A673 (cell line): ENCODE measurements around the gene NFIB. TPM values are rescaled to one million over a fixed set of nuclear protein-coding genes. Genes with fewer than 3 reads are reported as not detected.

Experiments used
- BruUV-seq: library from RNA; stranded (reverse); fragments of 400-500 nt; replicated peaks from 2 replicates; lab custom pipeline; 2021; lab: Mats Ljungman, UMichigan
- CTCF ChIA-PET: fragments of 300-600 bp; sonication (Branson Sonifier 250); formaldehyde crosslinking; loops from one replicate; lab custom pipeline; 2022; ENCODE audit warnings: antibody characterized with exemption; lab: Charles Lee
- POLR2A ChIA-PET: fragments of 300-600 bp; sonication (Branson Sonifier 250); formaldehyde crosslinking; loops from one replicate; lab custom pipeline; 2022; ENCODE audit warnings: antibody characterized with exemption; ENCODE audit not compliant: low non-redundant PET; lab: Charles Lee
- DNase-seq: peaks from one replicate; pipeline ENCODE4 v3.0.0-alpha.2; 2015; ENCODE audit warnings: low spot score
- H3K27ac ChIP-seq: fragments of 200-600 bp; sonication (generic); 2 replicates; pipeline ENCODE4 v1.5.1; 2016; ENCODE audit warnings: mixed run types, low read depth, mild to moderate bottlenecking, mixed read lengths, antibody characterized with exemption, low read length; ENCODE audit not compliant: poor library complexity, severe bottlenecking
- H3K27me3 ChIP-seq: fragments of 200-600 bp; sonication (generic); replicated peaks from 2 replicates; pipeline ENCODE4 v1.6.1; 2017; ENCODE audit warnings: mixed run types, low read depth, mild to moderate bottlenecking, mixed read lengths, antibody characterized with exemption, low read length; ENCODE audit not compliant: insufficient read depth, poor library complexity
- H3K36me3 ChIP-seq: fragments of 200-600 bp; sonication (generic); 2 replicates; pipeline ENCODE4 v1.6.1; 2016; ENCODE audit warnings: mixed run types, mild to moderate bottlenecking, mixed read lengths, antibody characterized with exemption, low read length; ENCODE audit not compliant: insufficient read depth, poor library complexity, severe bottlenecking
- H3K4me1 ChIP-seq: fragments of 200-600 bp; sonication (generic); 2 replicates; pipeline ENCODE4 v1.6.1; 2017; ENCODE audit warnings: mixed run types, mild to moderate bottlenecking, mixed read lengths, antibody characterized with exemption, low read length; ENCODE audit not compliant: insufficient read depth, poor library complexity, severe bottlenecking
- H3K4me3 ChIP-seq: fragments of 200-600 bp; sonication (generic); 2 replicates; pipeline ENCODE4 v1.5.1; 2016; ENCODE audit warnings: low read depth, mixed run types, mild to moderate bottlenecking, mixed read lengths, low read length; ENCODE audit not compliant: poor library complexity, severe bottlenecking
- H3K9me3 ChIP-seq: fragments of 200-600 bp; sonication (generic); 2 replicates; pipeline ENCODE4 v1.6.1; 2016; ENCODE audit warnings: mixed run types, low read depth, mild to moderate bottlenecking, mixed read lengths, antibody characterized with exemption, low read length; ENCODE audit not compliant: poor library complexity, severe bottlenecking
- EZH2 ChIP-seq: fragments of 200-600 bp; sonication (generic); IDR thresholded peaks from 2 replicates; pipeline ENCODE4 v1.6.1; 2017; ENCODE audit warnings: borderline replicate concordance, low read depth, mild to moderate bottlenecking, mixed read lengths, antibody characterized with exemption, low read length; ENCODE audit not compliant: poor library complexity, severe bottlenecking
- intact Hi-C: fragments of 100-400 bp; cut with micrococcal nuclease; formaldehyde crosslinking; loops from one replicate; pipeline ENCODE4 v1.10.0; 2022; ENCODE audit not compliant: unreplicated experiment
- total RNA-seq: library from RNA; stranded (reverse); gene quantifications from 2 replicates; pipeline ENCODE4 v1.2.3, GENCODE V29; 2021
- TF ChIP-seq, protein P1 (sequence below): fragments of 300-800, 200-600 bp; sonication (generic); conservative IDR thresholded peaks from 2 replicates; pipeline ENCODE4 v1.5.1; 2017; ENCODE audit warnings: low read depth, mild to moderate bottlenecking, antibody characterized with exemption, low read length, moderate library complexity, mixed read lengths

Gene NFIB
- total RNA-seq, 1 experiment from 2014 or later = 41.2 TPM

DNA sequence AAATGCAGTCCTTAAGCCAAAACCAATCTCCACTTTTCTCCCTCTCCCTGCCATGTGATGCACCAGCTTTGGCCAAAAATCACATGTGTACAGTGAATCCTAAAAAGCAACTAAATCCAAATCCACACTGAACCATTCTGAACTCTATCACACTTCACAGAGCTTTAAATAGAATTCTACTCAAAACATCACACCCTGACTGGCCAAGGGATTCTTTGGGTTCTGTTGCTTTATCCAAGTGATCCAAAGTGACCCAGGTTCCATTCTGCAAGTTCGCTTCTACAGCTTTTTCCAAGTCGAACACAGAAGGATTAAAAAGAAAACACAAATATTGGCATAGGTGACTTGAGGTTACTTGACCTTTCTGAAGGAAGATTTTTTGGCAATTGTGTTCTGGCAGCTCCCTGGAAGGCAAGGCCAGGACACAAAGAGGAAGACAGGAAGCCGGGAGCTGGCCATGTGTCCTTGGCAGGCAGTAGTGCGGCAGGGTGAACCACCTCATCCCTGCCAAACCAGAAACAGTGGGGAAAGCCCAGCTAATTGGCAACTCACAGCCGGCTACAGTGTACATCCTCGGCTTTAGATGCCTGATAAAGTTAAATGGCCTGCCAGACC lies 115.0 kb downstream of the NFIB start:
- TF ChIP-seq, protein P1, sequence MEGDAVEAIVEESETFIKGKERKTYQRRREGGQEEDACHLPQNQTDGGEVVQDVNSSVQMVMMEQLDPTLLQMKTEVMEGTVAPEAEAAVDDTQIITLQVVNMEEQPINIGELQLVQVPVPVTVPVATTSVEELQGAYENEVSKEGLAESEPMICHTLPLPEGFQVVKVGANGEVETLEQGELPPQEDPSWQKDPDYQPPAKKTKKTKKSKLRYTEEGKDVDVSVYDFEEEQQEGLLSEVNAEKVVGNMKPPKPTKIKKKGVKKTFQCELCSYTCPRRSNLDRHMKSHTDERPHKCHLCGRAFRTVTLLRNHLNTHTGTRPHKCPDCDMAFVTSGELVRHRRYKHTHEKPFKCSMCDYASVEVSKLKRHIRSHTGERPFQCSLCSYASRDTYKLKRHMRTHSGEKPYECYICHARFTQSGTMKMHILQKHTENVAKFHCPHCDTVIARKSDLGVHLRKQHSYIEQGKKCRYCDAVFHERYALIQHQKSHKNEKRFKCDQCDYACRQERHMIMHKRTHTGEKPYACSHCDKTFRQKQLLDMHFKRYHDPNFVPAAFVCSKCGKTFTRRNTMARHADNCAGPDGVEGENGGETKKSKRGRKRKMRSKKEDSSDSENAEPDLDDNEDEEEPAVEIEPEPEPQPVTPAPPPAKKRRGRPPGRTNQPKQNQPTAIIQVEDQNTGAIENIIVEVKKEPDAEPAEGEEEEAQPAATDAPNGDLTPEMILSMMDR = no peak
- TF ChIP-seq EZH2 = no peak
- Histone ChIP-seq H3K36me3 (no peaks in the 10 kb centered on the region), H3K4me1 (peaks cover 26% of the 10 kb centered on the region), H3K27me3 (no peaks in the 10 kb centered on the region), H3K4me3 (no peak overlapping the region), H3K9me3 (no peaks in the 10 kb centered on the region), H3K27ac (no peak overlapping the region)
- DNase-seq = no peak
- ChIA-PET CTCF (no interaction called here), POLR2A (interaction anchor here (0.7 kb wide), 1 partner anchor 75 kb away, joined by 4 read pairs; no protein-coding TSS in a partner anchor)
- no TSS peak for BruUV-seq
- intact Hi-C loops = no loop called here

DNA sequence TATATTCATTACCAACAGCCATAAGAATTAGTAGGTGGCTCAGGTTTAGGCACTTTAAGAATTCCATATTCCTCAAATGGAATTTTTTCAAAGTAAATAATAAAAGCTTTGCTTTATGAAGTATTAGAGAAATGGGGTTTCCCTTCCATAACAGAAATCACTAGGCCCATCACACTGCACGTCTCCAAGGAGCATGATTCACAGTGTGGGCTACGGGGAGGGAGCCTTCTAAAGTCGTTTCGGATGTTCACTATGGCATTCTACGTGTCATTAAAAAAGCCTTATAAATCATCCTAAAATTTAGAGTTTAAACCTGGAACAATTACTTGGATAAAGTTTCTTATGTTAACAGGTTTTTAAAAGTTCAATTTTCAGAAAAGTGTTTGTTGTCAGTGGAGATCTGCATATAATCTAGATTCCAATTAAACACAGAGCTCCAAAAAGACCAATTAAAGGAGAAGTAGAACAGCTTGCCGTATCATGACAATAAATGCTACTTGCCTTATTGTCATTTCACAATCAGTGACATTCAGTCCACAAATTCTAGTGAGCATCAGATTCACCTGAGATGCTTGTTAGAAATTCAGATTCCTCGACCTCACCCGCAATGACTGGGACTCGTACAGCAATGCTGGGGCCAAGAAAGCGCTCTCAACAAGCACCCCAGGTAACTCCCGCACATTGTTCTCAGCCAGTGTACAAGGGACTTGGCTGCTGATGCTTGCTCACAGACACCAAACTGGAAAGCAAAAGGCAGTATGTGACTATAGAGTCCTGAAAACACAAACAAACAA lies 115.7 kb downstream of the NFIB start:
- POLR2A ChIA-PET = no interaction called here
- no peak for DNase-seq
- intact Hi-C loops = no loop called here
- H3K36me3 ChIP-seq = no peaks in the 10 kb centered on the region
- no peaks in the 10 kb centered on the region for H3K9me3 ChIP-seq
- CTCF ChIA-PET = no interaction called here
- H3K27ac ChIP-seq = no peak overlapping the region
- TF ChIP-seq, protein P1 = no peak
- no peak for TF ChIP-seq EZH2
- no peak overlapping the region for H3K4me3 ChIP-seq
- peaks cover 33% of the 10 kb centered on the region for H3K4me1 ChIP-seq
- no peaks in the 10 kb centered on the region for H3K27me3 ChIP-seq
- BruUV-seq = no TSS peak

GRCh38 chr9:14197325-14197858 lies 116.5 kb downstream of the NFIB start:
- intact Hi-C loops = no loop called here
- POLR2A ChIA-PET = no interaction called here
- Histone ChIP-seq H3K27ac (no peak overlapping the region), H3K27me3 (no peaks in the 10 kb centered on the region), H3K4me3 (no peak overlapping the region), H3K4me1 (peaks cover 34% of the 10 kb centered on the region), H3K9me3 (no peaks in the 10 kb centered on the region), H3K36me3 (no peaks in the 10 kb centered on the region)
- BruUV-seq = no TSS peak
- CTCF ChIA-PET = no interaction called here
- no peak for DNase-seq
- TF ChIP-seq, protein P1 = no peak
- TF ChIP-seq EZH2 = no peak
